Measurements from ENCODE around the gene ZNF614.
"Not testable (repeated sequence)": the region's sequence is repeated elsewhere in the genome, so short reads cannot be mapped to it uniquely, and the experiment has no call there.

ZNF614 gene

DNA sequence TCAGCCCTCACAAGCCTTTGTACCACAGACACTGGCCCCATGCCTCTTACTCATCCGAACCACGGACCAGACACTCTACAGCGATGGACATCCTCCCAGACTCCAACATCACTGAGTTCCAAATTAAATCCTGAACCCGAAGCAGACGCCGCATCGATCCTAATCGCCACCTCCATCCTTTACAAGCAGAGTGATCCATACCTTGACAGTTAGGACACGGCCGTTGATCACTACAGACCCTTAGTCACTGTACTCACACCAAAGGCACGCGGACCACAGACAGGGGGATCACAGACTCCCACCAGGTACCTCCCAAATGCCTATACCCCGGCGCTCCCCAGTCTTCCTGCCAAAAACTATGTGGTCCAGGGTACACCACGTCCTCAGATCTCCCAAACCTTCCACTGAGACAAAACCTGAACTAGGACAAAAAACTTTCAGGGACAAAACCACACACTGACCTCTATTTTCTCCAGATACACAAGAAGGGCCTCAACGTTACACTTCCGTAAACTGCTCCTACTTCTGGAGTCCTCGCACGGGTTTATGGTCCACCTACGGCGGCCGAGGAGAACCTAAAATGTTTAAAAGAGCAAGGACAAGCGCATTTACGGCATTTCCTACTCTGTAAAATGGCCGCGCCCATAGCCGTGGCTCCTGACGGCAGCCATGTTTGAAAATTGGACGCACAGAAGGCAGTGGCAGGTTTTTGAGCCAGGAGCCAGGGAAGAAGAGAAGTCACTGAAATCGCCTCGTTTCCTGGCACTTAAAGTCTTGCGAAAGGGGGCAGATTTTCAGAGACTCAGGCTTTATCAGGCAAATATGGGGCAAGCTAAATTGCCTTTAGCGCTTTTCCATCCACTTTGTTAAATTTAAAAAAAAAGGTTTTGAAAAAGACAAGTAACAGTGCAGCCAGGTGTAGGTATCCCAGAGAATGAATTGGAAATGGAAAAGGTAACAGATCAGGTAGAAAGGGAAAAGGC lies 41.6 kb downstream of the ZNF614 start, which contains the start of gene ZNF350:
TSS of gene ZNF350 (minus strand) at position 532 of the 983 bp plus-strand sequence. CDS start 12,480 bp downstream, outside the sequence.
- peak; percentile 98 for DNase-seq

DNA sequence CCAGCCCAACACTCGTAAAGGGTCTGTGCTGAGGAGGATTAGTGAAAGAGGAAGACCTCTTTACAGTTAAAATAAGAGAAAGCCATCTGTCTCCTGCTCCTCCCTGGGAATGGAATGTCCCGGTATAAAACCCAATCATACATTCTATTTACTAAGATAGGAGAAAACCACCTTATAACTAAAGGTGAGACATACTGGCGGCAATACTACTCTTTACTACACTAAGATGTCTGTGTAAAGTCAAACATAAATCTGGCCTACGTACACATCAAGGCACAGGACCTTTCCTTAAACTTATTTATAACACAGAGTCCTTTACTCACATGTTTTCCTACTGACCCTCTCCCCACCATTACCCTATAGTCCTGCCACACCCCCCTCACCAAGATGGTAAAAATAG lies 44.8 kb downstream of the ZNF614 start:
- no peak for DNase-seq

DNA sequence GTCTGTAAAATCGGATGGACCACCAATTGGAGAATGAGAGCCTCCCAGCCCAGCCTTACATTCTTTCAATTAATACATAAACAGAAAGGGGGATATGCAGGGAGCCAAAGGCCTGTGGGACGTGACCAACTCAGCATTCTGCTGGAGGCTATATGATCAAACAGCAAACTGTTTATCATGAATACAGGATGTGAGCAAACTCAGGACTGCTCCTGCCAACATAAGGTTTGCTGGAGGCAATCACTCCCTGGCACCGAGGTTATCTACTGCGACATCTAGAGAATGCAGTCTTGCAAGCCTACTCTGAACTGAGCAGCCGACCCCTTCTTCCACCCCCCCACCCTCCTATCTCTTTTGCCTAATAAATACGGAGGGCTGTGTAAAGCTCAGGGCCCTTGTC lies 47.3 kb downstream of the ZNF614 start:
- not testable (repeated sequence) for DNase-seq

DNA sequence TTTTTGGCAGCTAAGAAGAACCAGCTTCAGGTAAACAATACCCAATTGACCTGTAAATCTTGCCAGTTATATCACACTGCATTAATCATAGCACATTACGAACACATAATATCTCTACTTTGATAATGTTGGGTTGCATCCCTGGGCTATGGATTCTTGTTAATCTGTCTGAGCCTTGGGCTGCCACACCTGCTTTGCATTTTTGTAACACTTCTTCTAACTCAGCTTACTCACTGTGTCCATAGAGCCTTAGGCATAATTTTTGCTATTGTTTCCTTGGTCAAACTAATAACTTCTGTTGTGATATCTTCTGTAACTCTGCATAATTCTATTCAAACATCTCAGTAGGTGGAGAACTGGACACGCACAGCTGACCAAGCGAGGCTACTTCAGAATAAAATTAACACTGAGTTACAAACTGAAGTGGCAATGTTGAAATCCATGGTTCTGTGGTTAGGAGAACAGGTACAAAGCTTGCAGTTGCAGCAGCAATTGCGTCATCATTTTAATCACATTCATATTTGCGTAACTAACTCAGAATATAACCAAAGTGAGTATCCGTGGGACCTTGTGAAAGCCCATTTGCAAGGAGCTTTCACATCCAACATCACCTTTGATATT lies 48.0 kb downstream of the ZNF614 start:
- no peak for DNase-seq

DNA sequence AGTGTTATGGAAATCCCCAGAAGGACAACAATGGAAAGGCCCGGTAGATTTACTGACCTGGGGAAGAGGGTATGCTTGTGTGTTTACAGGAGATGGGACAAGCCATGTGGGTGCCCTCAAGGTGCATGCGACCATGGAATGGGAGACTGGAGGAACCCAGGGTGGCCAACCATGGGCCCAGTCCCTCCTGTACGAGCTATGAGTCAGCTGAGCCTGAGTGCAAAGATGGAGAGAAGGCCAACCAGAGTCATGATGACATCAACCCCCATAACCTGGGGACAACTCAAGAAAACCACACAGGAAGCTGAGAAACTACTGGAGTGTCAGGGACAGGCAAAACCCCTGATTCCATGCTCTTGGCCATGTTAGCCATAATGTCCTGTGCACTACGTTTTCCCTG lies 49.3 kb downstream of the ZNF614 start:
- no peak for DNase-seq

DNA sequence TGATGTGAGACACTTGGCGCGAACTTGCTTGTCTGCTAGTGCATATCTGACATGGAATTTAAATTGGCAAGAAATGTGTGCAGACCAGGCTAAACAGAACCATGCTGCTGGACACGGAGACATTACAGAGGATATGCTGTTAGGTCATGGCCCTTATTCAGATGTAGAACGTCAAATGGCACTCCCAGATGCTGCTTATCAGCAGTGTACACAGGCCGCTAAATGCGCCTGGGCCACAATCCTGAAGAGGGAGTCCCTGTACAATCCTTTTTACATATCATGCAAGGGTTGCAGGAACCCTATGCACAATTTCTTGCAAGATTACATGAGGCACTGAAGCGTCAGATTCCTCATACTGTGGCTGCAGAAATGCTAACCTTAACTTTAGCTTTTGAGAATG lies 50.8 kb downstream of the ZNF614 start:
- no peak for DNase-seq

DNA sequence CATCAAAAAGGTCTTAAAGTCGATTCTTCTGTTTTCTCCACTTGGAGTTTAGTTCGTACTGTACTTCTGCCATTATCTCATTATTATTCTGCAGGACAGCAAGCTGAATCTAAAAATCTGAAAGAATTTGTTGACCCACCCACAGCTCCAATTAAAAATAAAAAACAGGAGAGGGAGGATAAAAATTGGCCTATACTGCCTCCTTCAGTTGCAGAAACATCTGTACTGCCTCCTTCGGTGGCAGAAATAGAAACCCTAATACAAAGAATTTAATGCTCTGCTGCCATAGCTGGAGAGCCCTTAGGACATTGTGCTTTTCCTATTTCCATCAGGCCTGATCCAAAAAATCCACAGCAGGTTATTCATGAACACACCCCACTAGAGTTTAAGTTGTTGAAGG lies 51.3 kb downstream of the ZNF614 start:
- DNase-seq: no peak

DNA sequence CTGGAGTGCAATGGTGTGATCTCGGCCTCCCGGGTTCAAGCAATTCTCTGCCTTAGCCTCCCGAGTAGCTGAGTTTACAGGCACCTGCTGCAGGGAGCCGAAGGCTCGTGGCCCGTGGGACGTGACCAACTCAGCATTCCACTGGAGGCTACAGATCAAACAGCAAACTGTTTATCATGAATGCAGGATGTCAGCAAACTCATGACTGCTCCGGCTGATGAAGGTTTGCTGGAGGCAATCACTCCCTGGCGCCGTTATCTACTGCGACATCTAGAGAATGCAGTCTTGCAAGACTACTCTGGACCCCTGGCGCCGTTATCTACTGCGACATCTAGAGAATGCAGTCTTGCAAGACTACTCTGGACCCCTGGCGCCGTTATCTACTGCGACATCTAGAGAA lies 52.4 kb downstream of the ZNF614 start:
- DNase-seq: not testable (repeated sequence)

DNA sequence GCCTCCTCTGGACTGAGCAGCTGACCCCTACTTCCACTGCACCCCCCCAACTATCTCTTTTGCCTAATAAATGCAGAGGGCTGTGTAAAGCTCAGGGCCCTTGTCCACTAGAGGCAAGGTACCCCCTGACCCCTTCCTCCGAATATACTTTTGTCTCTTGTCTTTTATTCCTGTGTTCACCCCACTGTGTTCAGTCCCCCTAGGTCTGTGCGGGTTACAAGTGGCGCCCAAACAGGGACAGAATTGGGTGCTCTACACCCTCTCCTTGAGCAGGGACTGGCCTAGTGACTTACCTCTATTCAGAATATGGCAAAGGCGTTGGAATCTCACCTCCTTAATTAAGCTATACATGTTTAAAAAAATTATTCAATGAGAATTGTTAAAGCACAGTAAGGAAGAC lies 56.6 kb downstream of the ZNF614 start:
- no peak for DNase-seq

DNA sequence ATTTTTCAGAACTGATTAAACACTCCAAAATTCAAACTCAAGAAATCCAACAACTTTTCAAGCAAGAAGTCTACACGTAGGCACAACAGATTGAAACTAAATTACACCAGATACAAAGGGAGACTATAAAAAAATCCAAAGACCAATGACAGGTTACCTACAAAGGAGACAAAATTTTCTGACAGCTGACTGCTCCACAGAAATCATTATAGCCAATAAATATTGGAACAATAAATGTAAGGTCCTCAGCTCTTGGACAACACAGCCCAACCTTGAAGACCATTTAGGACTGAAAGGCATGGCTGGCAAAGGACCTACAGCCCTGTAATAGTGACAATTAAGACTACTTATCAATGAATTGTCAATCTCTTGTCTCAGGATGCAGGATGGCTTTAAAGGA lies 57.5 kb downstream of the ZNF614 start:
- no peak for DNase-seq

DNA sequence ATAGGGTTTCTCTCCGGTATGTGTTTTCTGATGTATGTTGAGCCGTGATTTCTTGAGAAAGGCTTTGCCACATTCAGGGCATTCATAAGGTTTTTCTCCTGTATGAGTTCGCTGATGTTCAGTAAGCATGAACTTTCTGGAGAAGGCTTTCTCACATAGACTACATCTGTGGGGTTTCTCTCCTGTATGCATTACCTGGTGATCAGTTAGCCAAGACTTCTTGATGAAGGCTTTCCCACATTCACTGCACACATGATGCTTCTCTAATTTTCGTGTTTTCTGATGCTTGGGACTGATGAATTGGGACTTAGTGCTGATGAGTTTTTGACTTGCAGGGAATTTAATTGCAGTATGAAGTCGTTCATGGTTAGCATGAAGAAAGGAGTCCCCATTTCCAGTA lies 62.6 kb downstream of the ZNF614 start:
- no peak for DNase-seq

All from inflammatory macrophage treated with lipopolysaccharide for 4 hours (primary cell).